GM18868 (cell line): ENCODE measurements around the gene MBD4.
"Not testable (repeated sequence)": the region's sequence is repeated elsewhere in the genome, so short reads cannot be mapped to it uniquely, and the experiment has no call there.

Experiments used
- ATAC-seq: cut with Tn5 transposase; IDR thresholded peaks from one replicate; pipeline ENCODE4 v1.9.1; 2021; ENCODE audit warnings: mild to moderate bottlenecking, moderate library complexity; ENCODE audit not compliant: unreplicated experiment

Gene MBD4

GRCh38 chr3:129439817-129440617, at the start of gene MBD4, which contains the start of gene IFT122:
Gene MBD4 (minus strand): TSS chr3:129439948. CDS start chr3:129439833, 115 bp downstream.
Gene IFT122 (plus strand): TSS chr3:129440224. CDS start chr3:129440331, 107 bp downstream.
- peak; percentile 90 for ATAC-seq

DNA sequence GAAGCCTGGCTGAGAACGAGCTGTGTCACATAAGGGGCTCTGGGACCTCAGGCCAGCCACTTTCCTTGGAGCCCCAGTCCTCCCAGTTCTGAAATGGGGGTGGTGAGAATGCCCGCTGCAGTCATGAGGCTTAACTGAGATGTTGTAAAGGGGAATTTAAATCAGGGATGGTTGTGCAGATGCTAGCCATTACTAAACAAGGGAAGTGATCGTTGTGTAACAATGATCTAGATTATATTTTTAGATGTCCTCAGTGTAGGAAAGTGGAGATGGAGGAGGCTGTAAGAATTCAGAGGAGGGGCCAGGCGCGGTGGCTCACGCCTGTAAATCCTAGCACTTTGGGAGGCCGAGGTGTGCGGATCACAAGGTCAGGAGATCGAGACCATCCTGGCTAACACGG, 49.5 kb upstream of the MBD4 start:
- not testable (repeated sequence) for ATAC-seq

DNA sequence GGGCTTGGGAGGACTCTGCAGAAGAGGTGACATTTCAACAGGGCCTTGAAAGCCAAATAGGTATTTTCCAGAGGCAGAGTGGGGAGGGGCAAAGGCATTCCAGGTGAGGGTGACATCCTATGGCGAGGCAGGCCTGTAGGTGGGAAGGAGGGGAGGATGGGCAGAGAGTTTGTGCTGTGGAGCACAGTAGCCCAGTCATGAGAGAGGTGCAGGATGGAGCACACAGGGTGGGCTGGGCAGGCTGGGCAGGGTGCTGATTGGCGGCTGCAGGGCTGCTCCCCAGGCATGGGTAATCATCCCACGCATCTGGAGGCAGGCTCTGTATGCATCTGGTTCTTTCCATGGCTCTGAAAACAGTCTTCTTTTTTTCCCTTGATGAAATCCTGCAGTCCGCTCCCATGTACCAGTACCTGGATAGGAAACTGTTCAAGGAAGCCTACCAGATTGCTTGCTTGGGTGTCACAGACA, 48.2 kb upstream of the MBD4 start:
- not testable (repeated sequence) for ATAC-seq

GRCh38 chr3:129487183-129487867, 47.6 kb upstream of the MBD4 start:
- ATAC-seq = no peak

GRCh38 chr3:129486664-129487035, 46.9 kb upstream of the MBD4 start:
- ATAC-seq = no peak

- no peak for ATAC-seq
Measured at GRCh38 chr3:129485721-129486663, 46.2 kb upstream of the MBD4 start.

DNA sequence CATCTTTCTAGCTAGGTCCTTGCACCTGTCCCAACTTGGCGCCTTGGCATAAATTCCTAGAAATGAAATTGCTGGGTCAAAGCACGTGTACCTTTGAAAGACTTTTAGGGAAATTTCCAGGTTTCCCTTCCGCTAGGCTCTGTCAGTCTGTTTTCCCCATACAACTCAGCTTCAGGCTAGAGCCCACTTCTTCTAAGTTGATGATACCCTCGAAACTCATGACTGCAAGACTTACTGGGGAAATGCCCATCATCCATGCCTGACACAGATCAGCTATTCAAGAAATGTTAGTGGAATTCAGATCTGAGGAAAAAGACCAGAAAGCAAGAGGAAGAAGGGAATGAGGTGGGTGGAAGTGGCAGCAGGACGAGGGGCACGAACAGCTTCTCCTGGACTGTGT, 45.4 kb upstream of the MBD4 start:
- ATAC-seq = not testable (repeated sequence)

GRCh38 chr3:129483870-129484269, 44.1 kb upstream of the MBD4 start:
- no peak for ATAC-seq

GRCh38 chr3:129482721-129483120, 43.0 kb upstream of the MBD4 start:
- no peak for ATAC-seq

DNA sequence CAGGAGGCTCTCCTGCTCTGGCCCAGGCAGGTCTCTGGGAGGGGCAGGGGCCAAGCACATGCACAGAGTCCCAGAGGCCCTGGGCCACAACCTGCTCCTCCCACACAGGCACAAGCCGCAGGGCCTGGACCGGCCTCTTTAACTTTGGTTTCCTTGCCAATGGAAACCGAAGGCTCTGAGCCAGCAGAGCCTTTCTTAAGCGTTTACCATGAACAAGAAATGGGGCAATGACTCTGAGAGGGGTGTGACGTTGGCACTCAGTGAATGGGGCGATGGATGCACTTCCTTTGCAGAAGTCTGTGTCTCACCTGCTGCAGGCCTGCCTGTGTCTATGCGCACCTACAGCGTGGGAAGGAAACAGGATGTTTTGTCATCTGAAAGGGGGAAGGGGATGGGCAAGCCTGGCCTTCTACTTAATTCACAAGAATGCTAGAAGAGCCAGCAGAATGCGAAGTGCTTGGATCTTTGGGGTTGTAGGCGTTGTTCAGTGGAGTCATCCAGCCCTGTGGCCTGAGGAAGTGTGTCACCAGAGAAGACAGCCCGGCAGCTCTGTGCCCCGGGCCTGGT, 42.1 kb upstream of the MBD4 start:
- no peak for ATAC-seq

DNA sequence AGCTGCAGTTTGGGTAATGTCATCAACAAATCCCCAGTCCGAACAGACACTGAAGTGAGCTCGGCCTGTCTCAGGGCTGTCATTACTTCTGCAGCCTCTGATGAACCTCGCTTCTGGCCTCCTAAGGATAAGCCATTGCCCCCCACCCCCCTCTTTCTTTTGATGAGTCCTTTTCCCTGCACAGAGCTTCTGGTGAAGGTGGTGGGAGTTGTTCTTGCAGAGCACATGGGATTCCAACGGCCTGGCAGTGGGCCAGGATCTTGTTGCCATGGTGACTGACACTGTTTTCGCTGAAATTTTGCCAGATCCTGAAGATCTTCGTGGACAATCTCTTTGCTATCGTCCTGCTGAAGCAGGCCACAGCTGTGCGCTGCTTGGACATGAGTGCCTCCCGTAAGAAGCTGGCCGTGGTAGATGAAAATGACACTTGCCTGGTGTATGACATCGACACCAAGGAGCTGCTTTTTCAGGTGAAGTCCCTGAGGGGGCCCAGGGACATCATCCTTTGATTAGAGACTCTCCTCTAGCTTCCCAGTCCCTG, 41.5 kb upstream of the MBD4 start:
- ATAC-seq = not testable (repeated sequence)

DNA sequence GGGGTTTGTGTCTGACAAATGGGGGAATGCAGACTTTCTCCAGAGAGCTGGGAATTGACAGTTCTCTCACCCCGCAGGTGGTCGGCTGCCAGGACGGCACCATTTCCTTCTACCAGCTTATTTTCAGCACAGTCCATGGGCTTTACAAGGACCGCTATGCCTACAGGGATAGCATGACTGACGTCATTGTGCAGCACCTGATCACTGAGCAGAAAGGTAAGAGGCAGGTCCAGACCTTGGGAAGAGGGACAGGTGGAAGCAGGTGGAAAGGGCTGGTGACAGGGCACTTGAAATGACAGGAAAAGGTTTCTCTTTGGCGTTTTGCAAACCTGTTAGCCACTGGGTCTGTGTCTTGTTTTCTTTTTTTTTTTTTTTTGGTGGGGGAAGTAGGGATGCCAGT, 36.8 kb upstream of the MBD4 start:
- ATAC-seq = no peak

DNA sequence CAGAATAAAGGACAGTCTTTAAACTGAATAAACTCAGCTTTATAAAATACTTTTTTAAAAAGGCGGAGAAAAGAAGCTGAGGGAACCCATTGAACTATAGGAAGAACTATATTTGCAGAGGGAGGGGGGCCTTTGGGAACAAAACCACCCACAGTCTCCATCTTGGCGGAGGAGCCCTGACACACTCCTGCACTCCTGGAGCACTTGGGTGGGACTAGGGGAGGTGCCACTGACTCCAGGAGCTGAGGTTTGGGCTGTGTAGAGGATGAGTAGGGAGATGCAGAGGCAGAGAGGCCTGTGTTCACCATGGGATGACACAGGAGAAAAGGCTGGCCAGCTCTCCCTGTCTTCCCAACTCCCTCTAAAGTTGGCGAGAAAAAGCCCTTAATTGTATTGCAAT, 36.1 kb upstream of the MBD4 start:
- no peak for ATAC-seq

- ATAC-seq = no peak
Measured at GRCh38 chr3:129474984-129475804, 35.4 kb upstream of the MBD4 start.

DNA sequence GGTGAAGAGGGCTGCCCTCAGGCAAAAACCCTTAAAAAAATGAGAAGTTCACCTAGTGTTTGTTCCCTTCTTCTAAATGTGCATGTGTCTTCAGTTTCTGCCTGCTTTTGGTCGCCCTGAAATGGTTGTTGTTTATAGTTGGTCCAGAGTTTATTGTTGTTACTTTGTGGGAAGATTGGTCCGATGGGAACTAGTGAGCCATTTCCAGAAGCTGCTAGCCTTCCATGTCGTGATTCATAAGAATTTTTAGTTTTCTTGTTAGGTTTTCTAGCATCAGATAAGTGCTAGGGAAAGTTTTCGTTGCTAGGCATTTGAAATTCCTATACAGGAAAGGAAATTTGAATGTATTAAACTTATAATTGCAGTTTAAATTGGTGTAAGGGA, 34.0 kb upstream of the MBD4 start:
- no peak for ATAC-seq

DNA sequence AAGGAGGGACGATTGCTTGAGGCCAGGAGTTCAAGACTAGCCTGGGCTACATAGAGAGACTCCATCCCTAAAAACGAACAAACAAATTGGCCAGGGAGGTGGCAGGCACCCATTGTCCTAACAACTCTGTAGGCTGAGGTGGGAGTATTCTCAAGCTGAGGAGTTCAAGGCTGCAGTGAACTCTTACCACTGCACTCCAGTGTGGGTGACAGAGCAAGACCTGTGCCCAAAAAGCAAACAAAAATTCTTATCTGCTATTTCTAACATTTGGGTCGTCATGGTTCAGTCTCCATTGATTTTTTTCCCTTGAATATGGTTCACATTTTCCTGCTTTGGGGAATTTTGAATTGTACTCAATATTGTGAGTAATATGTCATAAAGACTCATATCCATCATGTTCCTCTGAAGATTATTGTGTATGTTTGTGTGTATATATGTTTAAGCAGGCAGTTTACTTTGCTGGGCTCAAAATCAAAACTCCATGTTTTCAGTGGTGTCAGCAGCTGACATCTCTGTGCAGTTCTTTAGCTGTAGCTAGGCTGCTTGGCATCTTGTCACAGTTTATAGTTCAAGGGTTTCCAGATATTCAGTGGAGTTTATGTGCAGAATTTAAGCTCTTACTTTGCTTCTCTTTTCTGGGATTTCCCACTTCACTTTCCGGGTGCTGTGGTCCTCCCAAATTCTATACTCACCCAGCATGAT, 33.5 kb upstream of the MBD4 start:
- no peak for ATAC-seq

DNA sequence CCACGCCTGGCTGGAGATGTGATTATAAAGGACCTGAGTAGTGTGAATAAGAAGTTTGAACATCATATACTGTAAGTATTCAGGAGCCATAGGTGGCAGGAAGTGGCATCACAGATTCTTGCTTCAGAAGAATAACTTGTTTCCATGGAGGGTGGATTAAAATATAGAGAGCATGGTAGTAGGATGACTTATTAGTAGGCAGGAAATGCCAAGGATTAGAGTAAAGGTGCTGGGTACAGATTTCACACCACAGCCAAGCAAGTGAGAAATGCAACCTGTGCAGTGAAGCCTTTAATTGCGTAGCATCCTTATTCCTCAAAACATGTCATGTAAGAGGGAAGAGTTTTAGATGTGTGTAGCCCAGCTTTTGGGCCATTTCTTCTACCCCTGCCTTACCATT, 31.1 kb upstream of the MBD4 start:
- ATAC-seq = no peak

DNA sequence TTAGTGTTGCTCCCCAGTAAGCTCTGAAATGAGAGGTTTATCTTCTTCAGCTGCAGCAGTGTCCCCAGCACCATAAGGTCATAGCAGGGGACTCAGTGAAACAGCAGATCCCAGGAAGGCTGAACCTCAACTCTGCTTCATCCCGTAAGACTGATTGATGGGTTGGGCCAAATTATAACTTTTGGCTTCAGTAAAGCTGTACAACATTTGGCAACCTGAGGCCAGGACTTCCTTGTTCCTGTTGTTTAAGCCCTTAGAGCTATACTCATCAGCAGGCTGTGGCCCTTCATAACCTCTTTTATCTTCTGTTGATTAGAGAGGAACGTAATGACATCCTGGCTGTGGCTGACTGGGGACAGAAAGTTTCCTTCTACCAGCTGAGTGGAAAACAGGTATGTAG, 29.3 kb upstream of the MBD4 start:
- no peak for ATAC-seq

- no peak for ATAC-seq
Measured at GRCh38 chr3:129467932-129468331, 28.2 kb upstream of the MBD4 start.
